Left cardiac atrium (tissue), 2 donors: Measurements from ENCODE around the gene NT5C3A. TPM values are rescaled to one million over a fixed set of nuclear protein-coding genes. Genes with fewer than 3 reads are reported as not detected.

ENCODE experiments used
- total RNA-seq, 2 donors: library from RNA; stranded (reverse); fragmentation: NEBNext Ultra II Directional; extraction: Animal tissue kit (Norgen Biotek cat#: 25700); gene quantifications; one replicate each; pipeline ENCODE4 v1.2.1, GENCODE V29; 2021
- donor health status: DM: no; HTN: yes; CAD: no; lungs with severe emphysema.
- donor health status: DM: yes; HTN: yes; CAD: no.

NT5C3A gene
- total RNA-seq, 2 donors from 2014 or later: 20.1 to 21.2 TPM

Other genes with a start within 250 kb of the NT5C3A start
- gene KBTBD2, start 171.0 kb downstream of the NT5C3A start, total RNA-seq: 10 to 100 TPM; 20.4 to 22.6 TPM
- 100 to 1,000 TPM; 116 to 122 TPM for gene FKBP9, start 105.3 kb downstream of the NT5C3A start, total RNA-seq
- gene RP9, start 46.6 kb upstream of the NT5C3A start, total RNA-seq: 10 to 100 TPM; 15.2 to 16.6 TPM
- gene BBS9, start 66.8 kb upstream of the NT5C3A start, total RNA-seq: 10 to 100 TPM in 1 of 2 donors, 1 to 10 TPM in 1; 9.6 to 14.1 TPM